Activated T-helper 1 cell treated with Interleukin-2 at 50 U/mL for 16 hours (primary cell): ENCODE measurements around the gene TPSD1.
"Not testable (repeated sequence)": the region's sequence is repeated elsewhere in the genome, so short reads cannot be mapped to it uniquely, and the experiment has no call there.

Experiments used
- DNase-seq: peaks from one replicate; pipeline ENCODE4 v3.0.0-alpha.2; 2020; ENCODE audit warnings: low read depth

The TPSD1 gene

GRCh38 chr16:1220841-1221627 is 34.8 kb upstream of the TPSD1 start:
- DNase-seq = no peak

GRCh38 chr16:1221628-1222552 is 34.0 kb upstream of the TPSD1 start:
- DNase-seq = no peak

- no peak for DNase-seq
Observed at GRCh38 chr16:1222553-1223354, 33.1 kb upstream of the TPSD1 start.

GRCh38 chr16:1223355-1224214 is 32.3 kb upstream of the TPSD1 start:
- DNase-seq = no peak

- DNase-seq = no peak
Observed at GRCh38 chr16:1224558-1224957, 31.3 kb upstream of the TPSD1 start.

- no peak for DNase-seq
Observed at GRCh38 chr16:1225051-1225451, 30.8 kb upstream of the TPSD1 start, which contains the start of gene TPSG1. TPSG1 (minus strand) TSS chr16:1225268; CDS start chr16:1225252, 16 bp downstream.

GRCh38 chr16:1225728-1226311 is 30.0 kb upstream of the TPSD1 start:
- DNase-seq = not testable (repeated sequence)

GRCh38 chr16:1226692-1227091 is 29.2 kb upstream of the TPSD1 start:
- DNase-seq = not testable (repeated sequence)

GRCh38 chr16:1228227-1228626 is 27.6 kb upstream of the TPSD1 start:
- not testable (repeated sequence) for DNase-seq

GRCh38 chr16:1229476-1229875 is 26.4 kb upstream of the TPSD1 start:
- DNase-seq = not testable (repeated sequence)

- DNase-seq = not testable (repeated sequence)
Observed at GRCh38 chr16:1230084-1230470, 25.8 kb upstream of the TPSD1 start, which contains the start of gene TPSB2. TPSB2 (minus strand) TSS chr16:1230184; CDS start chr16:1229951, 233 bp downstream.

- DNase-seq = not testable (repeated sequence)
Observed at GRCh38 chr16:1230471-1231212, 25.2 kb upstream of the TPSD1 start.

GRCh38 chr16:1231301-1231700 is 24.6 kb upstream of the TPSD1 start:
- not testable (repeated sequence) for DNase-seq

- not testable (repeated sequence) for DNase-seq
Observed at GRCh38 chr16:1232049-1232748, 23.7 kb upstream of the TPSD1 start.

- not testable (repeated sequence) for DNase-seq
Observed at GRCh38 chr16:1236659-1237058, 19.2 kb upstream of the TPSD1 start.

GRCh38 chr16:1237990-1238389 is 17.9 kb upstream of the TPSD1 start:
- DNase-seq = no peak

- DNase-seq = not testable (repeated sequence)
Observed at GRCh38 chr16:1238909-1239308, 17.0 kb upstream of the TPSD1 start.

- not testable (repeated sequence) for DNase-seq
Observed at GRCh38 chr16:1239575-1239974, 16.3 kb upstream of the TPSD1 start.

- not testable (repeated sequence) for DNase-seq
Observed at GRCh38 chr16:1240436-1240835, 15.4 kb upstream of the TPSD1 start, which contains the start of gene TPSAB1. TPSAB1 (plus strand) TSS chr16:1240705; CDS start chr16:1240939, 234 bp downstream.
